Thoracic aorta (tissue), 2 donors: Measurements from ENCODE around the gene COPZ2. TPM values are rescaled to one million over a fixed set of nuclear protein-coding genes. Genes with fewer than 3 reads are reported as not detected.

Source experiments
- ATAC-seq: fragments of 150-250 bp; one replicate; pipeline ENCODE4 v1.8.0; 2017; ENCODE audit warnings: low read depth; ENCODE audit not compliant: insufficient number of reproducible peaks, low FRiP score
- DNase-seq: peaks from one replicate; pipeline ENCODE4 v3.0.0-alpha.2; 2020; ENCODE audit warnings: low spot score
- H3K27ac ChIP-seq, 2 donors: fragments of 200-600 bp; sonication (generic); 1 replicate in 1 of 2; 2 replicates in 1 of 2; pipeline ENCODE4 v1.5.1; 2016; ENCODE audit warnings: mild to moderate bottlenecking in 2 of 2, moderate library complexity in 2 of 2
- H3K27me3 ChIP-seq: fragments of 200-600 bp; sonication (generic); replicated peaks from 2 replicates; pipeline ENCODE4 v1.6.0; 2016; ENCODE audit warnings: mild to moderate bottlenecking; ENCODE audit not compliant: insufficient read depth
- H3K36me3 ChIP-seq: fragments of 200-600 bp; sonication (generic); one replicate; pipeline ENCODE4 v1.5.1; 2016
- H3K4me1 ChIP-seq, 2 donors: fragments of 200-600 bp; sonication (generic); 1 replicate in 1 of 2; 2 replicates in 1 of 2; pipeline versions ENCODE4 v1.5.1 to v1.6.0; 2016; ENCODE audit warnings: low read depth in 2 of 2, mild to moderate bottlenecking in 1 of 2; ENCODE audit not compliant: control insufficient read depth in 1 of 2
- H3K4me3 ChIP-seq: fragments of 200-600 bp; sonication (generic); 2 replicates; pipeline ENCODE4 v1.5.1; 2016; ENCODE audit warnings: mild to moderate bottlenecking
- H3K9me3 ChIP-seq: fragments of 200-600 bp; sonication (generic); 2 replicates; pipeline ENCODE4 v1.5.1; 2016
- total RNA-seq, 2 donors: library from RNA; depleted of rRNA; stranded (reverse); fragments of >200 nt; gene quantifications; one replicate each; pipeline versions ENCODE4 v1.1.0 to v1.2.3, GENCODE V29; 2016
- TF ChIP-seq, protein P1 (sequence below): fragments of 200-600 bp; sonication (generic); IDR thresholded peaks from one replicate; pipeline ENCODE4 v1.5.1; 2019; ENCODE audit warnings: antibody characterized with exemption

COPZ2 gene
- total RNA-seq, 2 donors from 2014 or later: 46.8 to 70.9 TPM

DNA sequence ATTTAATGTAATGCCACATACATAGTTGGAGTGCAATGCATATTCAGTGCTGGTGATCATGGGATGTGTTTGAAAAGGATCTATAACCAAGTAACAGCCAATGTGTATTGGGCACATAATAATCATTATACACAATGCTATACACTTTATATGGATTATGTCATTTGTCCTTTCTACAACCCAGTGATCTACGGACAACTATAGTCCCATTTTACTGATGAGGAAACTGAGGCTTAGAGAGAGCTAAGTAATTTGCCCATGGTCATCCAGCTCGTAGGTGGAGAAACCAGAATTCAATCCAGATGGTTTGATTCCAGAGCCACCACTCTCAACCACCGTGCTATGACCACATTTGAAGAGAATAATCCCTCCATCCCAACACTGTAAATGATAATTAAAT is 27.4 kb downstream of the COPZ2 start:
- H3K4me3 ChIP-seq: no peak overlapping the region
- H3K27me3 ChIP-seq: no peaks in the 10 kb centered on the region

DNA sequence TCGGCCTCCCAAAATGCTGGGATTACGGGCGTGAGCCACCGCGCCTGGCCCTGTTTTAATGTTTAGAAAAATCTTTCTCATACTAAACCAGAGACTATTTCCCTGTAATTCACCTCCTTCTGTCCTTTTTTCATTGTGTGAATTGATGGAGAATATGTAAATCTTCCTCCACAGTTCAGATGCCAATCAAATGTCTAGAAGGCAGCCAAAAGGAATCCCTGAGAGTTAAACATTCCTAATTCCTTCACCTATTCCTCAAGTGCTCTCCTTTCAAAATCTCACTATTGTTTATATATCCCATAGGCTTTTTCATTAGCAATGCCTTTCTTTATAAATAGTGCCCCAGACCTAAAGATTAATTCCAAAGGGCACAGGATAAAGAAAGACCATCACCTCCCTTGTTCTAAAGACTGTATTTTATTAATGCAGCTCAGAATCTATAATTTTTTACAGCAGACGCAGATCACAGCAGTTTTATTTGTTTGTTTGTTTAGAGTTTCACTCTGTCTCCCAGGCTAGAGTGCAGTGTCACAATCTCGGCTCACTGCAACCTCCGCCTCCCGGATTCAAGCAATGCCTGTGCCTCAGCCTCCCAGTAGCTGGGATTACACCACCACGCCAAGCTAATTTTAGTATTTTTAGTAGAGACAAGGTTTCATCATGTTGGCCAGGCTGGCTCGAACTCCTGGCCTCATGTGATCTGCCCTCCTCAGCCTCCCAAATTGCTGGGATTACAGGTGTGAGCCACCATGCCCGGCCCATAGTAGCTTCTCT is 30.5 kb downstream of the COPZ2 start:
- no peaks in the 10 kb centered on the region for H3K36me3 ChIP-seq
- ATAC-seq (no peak), DNase-seq (no peak)
- no peaks in the 10 kb centered on the region for H3K27me3 ChIP-seq
- no peaks in the 10 kb centered on the region for H3K9me3 ChIP-seq
- TF ChIP-seq, protein P1, sequence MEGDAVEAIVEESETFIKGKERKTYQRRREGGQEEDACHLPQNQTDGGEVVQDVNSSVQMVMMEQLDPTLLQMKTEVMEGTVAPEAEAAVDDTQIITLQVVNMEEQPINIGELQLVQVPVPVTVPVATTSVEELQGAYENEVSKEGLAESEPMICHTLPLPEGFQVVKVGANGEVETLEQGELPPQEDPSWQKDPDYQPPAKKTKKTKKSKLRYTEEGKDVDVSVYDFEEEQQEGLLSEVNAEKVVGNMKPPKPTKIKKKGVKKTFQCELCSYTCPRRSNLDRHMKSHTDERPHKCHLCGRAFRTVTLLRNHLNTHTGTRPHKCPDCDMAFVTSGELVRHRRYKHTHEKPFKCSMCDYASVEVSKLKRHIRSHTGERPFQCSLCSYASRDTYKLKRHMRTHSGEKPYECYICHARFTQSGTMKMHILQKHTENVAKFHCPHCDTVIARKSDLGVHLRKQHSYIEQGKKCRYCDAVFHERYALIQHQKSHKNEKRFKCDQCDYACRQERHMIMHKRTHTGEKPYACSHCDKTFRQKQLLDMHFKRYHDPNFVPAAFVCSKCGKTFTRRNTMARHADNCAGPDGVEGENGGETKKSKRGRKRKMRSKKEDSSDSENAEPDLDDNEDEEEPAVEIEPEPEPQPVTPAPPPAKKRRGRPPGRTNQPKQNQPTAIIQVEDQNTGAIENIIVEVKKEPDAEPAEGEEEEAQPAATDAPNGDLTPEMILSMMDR: no peak
- peaks cover 7 to 10% of the 10 kb centered on the region in 2 donors for H3K4me1 ChIP-seq
- no peak overlapping the region for H3K4me3 ChIP-seq
- H3K27ac ChIP-seq: no peak overlapping the region

More for the DNA sequence above, 27.4 kb downstream of the COPZ2 start:
- TF ChIP-seq, protein P1: no peak
- Histone ChIP-seq H3K9me3 (no peaks in the 10 kb centered on the region), H3K27ac (no peak overlapping the region), H3K36me3 (no peaks in the 10 kb centered on the region), H3K4me1 (peaks cover 4 to 28% of the 10 kb centered on the region in 2 donors)
- ATAC-seq: no peak
- DNase-seq: no peak

DNA sequence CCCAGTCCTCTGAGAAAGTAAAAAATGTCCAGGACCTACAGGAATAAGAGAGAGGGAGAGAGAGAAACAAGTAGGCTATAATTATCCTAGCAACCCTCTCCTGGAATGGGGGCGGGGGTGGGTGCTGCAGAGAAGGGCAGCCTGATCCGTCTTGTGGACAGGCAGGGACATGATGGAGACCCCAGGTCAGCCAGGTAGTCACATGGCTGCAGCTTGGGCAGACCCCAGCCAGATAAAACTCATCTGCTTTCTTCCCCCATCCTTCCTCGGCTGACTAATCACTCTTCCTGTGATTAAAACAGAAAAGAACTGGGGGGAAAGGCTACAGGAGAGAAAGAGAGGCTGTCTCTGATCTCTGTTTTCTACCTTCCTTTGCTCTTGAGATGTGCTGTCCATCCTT is 32.6 kb downstream of the COPZ2 start:
- TF ChIP-seq, protein P1: no peak
- Histone ChIP-seq H3K9me3 (no peaks in the 10 kb centered on the region), H3K4me1 (peaks cover 0 to 8% of the 10 kb centered on the region in 2 donors), H3K36me3 (no peaks in the 10 kb centered on the region), H3K27me3 (no peaks in the 10 kb centered on the region), H3K27ac (no peak overlapping the region), H3K4me3 (no peak overlapping the region)
- no peak for DNase-seq
- no peak for ATAC-seq

DNA sequence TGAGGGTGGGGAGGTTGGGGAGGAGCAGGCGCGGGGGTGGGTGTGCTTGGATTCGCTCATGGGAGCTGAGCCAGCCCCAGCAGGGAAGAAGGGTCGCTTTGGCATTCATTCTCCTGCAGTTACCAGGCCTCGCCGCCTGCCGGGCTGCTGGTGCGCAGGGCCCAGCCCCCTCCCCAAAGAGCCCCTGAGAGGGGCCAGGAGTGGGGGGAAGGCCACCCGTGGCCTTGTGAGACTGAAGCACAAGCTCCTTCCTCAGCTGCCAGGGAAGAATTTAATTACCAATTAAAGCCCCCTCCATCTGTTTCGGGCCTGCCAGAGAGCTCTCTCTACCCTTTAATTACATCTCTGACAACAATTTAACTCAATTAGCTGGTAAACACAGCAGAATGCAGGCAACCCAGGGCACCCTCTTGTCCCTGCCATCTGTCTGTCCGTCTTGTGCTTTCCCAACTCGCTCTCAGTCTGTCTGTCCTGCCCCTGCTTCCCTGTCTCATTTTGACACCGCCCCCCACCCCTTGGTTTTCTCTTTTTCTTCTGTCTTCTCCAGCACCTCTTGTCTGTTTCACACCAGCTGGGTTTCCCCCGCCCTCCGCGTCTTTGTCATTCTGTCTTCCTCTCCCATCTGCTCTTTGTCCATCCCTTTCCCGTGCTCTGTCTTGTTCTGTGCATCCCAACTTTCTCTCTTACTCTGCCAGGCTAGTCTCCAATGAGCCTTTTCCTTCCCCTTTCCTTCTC is 34.0 kb downstream of the COPZ2 start:
- no peaks in the 10 kb centered on the region for H3K27me3 ChIP-seq
- no peaks in the 10 kb centered on the region for H3K36me3 ChIP-seq
- H3K9me3 ChIP-seq: no peaks in the 10 kb centered on the region
- TF ChIP-seq, protein P1: no peak
- no peak overlapping the region for H3K4me3 ChIP-seq
- no peak for DNase-seq
- no peak overlapping the region for H3K27ac ChIP-seq
- ATAC-seq: no peak
- H3K4me1 ChIP-seq: peaks cover 0 to 8% of the 10 kb centered on the region in 2 donors

DNA sequence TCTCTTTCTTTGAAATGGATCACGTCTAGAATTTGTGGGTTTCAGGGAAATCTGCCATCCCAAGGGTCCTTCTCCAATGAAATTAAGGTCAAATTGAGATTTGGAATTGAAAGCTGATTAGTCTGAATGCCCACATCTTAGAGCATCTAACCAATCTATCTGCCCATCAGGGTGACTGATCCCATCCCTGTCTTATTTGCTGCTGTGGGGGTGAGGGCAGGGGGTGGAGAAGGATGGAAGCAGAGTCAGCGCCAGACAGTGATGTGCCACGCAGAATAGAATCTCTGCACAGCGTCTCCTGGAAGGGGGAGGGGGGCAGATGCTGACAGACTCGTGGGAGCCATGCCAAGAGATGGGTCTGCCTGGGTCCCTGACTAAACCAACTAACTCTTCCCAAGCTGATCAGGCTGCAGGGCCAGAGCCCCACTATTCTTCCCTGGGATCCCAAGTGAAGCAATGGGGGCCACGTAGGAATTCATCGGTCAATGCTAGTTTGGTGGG is 34.6 kb downstream of the COPZ2 start:
- Histone ChIP-seq H3K36me3 (no peaks in the 10 kb centered on the region), H3K4me1 (peaks cover 0 to 8% of the 10 kb centered on the region in 2 donors), H3K4me3 (no peak overlapping the region), H3K27me3 (no peaks in the 10 kb centered on the region), H3K27ac (no peak overlapping the region), H3K9me3 (no peaks in the 10 kb centered on the region)
- ATAC-seq: no peak
- TF ChIP-seq, protein P1: no peak
- no peak for DNase-seq
